ENCODE data around the gene ARHGAP26.

The ARHGAP26 gene

GRCh38 chr5:143267186-143267585, 497.0 kb downstream of the ARHGAP26 start:
- H3K36me3 Mint-ChIP-seq: peaks cover 8 to 24% of the 10 kb centered on the region in 2 donors
- no peaks in the 10 kb centered on the region for H3K4me1 Mint-ChIP-seq
- no peak overlapping the region for H3K27ac Mint-ChIP-seq
- H3K27me3 Mint-ChIP-seq: no peaks in the 10 kb centered on the region
- no peak overlapping the region for H3K4me3 Mint-ChIP-seq
- peaks cover 22 to 28% of the 10 kb centered on the region in 2 donors for H3K9me3 Mint-ChIP-seq
- no peak for DNase-seq
- no peak for ATAC-seq (replicated peaks)

DNA sequence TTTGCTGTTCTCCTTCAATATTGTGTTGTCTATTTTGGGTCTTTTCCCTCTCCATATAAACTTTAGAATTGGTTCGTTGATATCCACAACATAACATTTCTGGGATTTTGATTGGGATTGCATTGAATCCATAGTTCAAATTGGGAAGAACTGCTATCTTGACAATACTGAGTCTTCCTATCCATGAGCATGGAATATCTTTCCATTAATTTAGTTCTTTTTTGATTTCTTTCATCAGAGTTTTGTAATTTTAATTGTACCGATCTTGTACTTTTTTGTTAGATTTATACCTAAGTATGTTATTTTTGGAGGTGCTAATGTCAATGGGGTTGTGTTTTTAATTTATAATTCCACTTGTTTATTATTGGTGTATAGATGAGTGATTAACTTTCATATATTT, 498.2 kb downstream of the ARHGAP26 start:
- H3K4me3 Mint-ChIP-seq: no peak overlapping the region
- no peak overlapping the region for H3K27ac Mint-ChIP-seq
- no peaks in the 10 kb centered on the region for H3K4me1 Mint-ChIP-seq
- no peaks in the 10 kb centered on the region for H3K27me3 Mint-ChIP-seq
- DNase-seq (no peak), ATAC-seq (replicated peaks) (no peak)
- H3K36me3 Mint-ChIP-seq: peaks cover 8 to 29% of the 10 kb centered on the region in 2 donors
- peaks cover 22 to 28% of the 10 kb centered on the region in 2 donors for H3K9me3 Mint-ChIP-seq

DNA sequence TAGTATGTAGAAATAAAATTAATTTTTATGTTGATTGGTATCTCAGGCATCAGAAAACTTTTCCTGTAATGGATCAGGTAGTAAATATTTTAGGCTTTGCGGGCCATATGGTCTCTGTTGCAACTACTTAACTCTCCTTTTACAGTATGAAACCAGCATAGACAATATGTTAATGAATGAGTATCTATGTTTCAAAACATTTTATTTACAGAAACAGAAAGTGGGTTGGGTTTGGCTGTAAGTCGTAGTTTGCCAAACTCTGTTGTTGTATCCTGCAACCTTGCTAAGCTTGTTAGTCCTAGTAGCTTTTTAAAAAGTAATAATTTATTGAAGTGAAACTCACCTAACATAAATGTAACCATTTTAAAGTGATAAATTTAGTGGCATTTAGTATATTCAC, 501.3 kb downstream of the ARHGAP26 start:
- no peak for DNase-seq
- ATAC-seq (replicated peaks): no peak
- no peak overlapping the region for H3K27ac Mint-ChIP-seq
- no peak overlapping the region for H3K4me3 Mint-ChIP-seq
- no peaks in the 10 kb centered on the region for H3K4me1 Mint-ChIP-seq
- H3K36me3 Mint-ChIP-seq: peaks cover 11 to 40% of the 10 kb centered on the region in 2 donors
- peaks cover 18 to 23% of the 10 kb centered on the region in 2 donors for H3K9me3 Mint-ChIP-seq
- H3K27me3 Mint-ChIP-seq: no peaks in the 10 kb centered on the region

DNA sequence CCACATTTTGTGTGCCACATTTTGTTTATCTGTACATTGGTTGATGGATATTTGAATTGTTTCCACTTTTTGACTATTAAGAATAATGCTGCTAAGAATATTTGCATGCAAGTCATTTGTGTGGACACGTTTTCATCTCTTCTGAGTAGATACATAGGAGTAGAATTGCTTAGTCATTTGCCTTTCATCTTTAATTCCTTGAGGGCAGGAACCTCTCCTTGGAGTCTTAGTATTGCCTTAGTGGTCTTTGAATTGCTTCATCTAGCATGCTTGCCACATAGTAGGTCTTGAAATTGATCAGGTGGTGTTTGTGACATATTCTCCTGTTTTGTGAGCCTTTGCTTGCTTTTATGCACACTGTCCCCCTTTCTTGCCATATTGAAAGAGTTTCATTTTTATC, 504.8 kb downstream of the ARHGAP26 start:
- no peak overlapping the region for H3K27ac Mint-ChIP-seq
- peaks cover 7 to 33% of the 10 kb centered on the region in 2 donors for H3K36me3 Mint-ChIP-seq
- H3K9me3 Mint-ChIP-seq: peaks cover 0 to 1% of the 10 kb centered on the region in 2 donors
- H3K27me3 Mint-ChIP-seq: no peaks in the 10 kb centered on the region
- no peak overlapping the region for H3K4me3 Mint-ChIP-seq
- DNase-seq (no peak), ATAC-seq (replicated peaks) (no peak)
- peaks cover 0 to 2% of the 10 kb centered on the region in 2 donors for H3K4me1 Mint-ChIP-seq

GRCh38 chr5:143275512-143276363, 505.6 kb downstream of the ARHGAP26 start:
- Mint-ChIP-seq H3K4me1 (peaks cover 0 to 2% of the 10 kb centered on the region in 2 donors), H3K36me3 (peaks cover 7 to 37% of the 10 kb centered on the region in 2 donors), H3K27me3 (no peaks in the 10 kb centered on the region), H3K4me3 (no peak overlapping the region), H3K9me3 (no peaks in the 10 kb centered on the region), H3K27ac (no peak overlapping the region)
- DNase-seq: no peak
- ATAC-seq (replicated peaks): no peak

GRCh38 chr5:143277536-143277935, 507.4 kb downstream of the ARHGAP26 start:
- peaks cover 2 to 10% of the 10 kb centered on the region in 2 donors for H3K4me1 Mint-ChIP-seq
- H3K4me3 Mint-ChIP-seq: no peak overlapping the region
- H3K9me3 Mint-ChIP-seq: no peaks in the 10 kb centered on the region
- H3K36me3 Mint-ChIP-seq: peaks cover 14 to 45% of the 10 kb centered on the region in 2 donors
- H3K27ac Mint-ChIP-seq: no peak overlapping the region
- no peak for DNase-seq
- H3K27me3 Mint-ChIP-seq: no peaks in the 10 kb centered on the region
- no peak for ATAC-seq (replicated peaks)

Measured in stimulated activated naive B cell treated with anti-CD40 and anti-IgM and Interleukin-4, amounts not matched to agents 10 μg/mL and 1 μg/mL and 100 μg/mL, for 72 hours (primary cell).